GM12878 (cell line): ENCODE measurements around the gene PPP1R36. TPM values are rescaled to one million over a fixed set of nuclear protein-coding genes. Genes with fewer than 3 reads are reported as not detected.
A peak's percentile ranks its signal among the peaks of the same experiment; 100 is the strongest.

Source experiments
- ATAC-seq: fragments of 200-7000 bp; cut with Tn5 transposase; 3 replicates; pipeline ENCODE4 v1.9.1; 2020; ENCODE audit warnings: mild to moderate bottlenecking, moderate library complexity
- BruUV-seq: library from RNA; stranded (reverse); fragments of 400-500 nt; replicated peaks from 2 replicates; lab custom pipeline; 2021; lab: Mats Ljungman, UMichigan
- CTCF ChIA-PET: fragments of 300-600 bp; sonication (Branson Sonifier 250); formaldehyde crosslinking; extraction: SDS; loops from one replicate; lab custom pipeline; 2021; ENCODE audit warnings: inconsistent platforms; lab: Yijun Ruan, JAX
- POLR2A ChIA-PET: fragments of 350-600 bp; formaldehyde crosslinking; extraction: SDS; loops from one replicate; lab custom pipeline; 2021; ENCODE audit warnings: inconsistent platforms; lab: Charles Lee
- RAD21 ChIA-PET: fragments of 300-600 bp; sonication (Branson Sonifier 250); formaldehyde crosslinking; loops from one replicate; lab custom pipeline; 2023; ENCODE audit warnings: antibody characterized with exemption; ENCODE audit not compliant: unreplicated experiment; lab: Charles Lee
- SMC1A ChIA-PET: fragments of 300-600 bp; sonication (Branson Sonifier 250); formaldehyde crosslinking; loops from one replicate; lab custom pipeline; 2023; ENCODE audit not compliant: unreplicated experiment, uncharacterized antibody; lab: Charles Lee
- DNase-seq: peaks from one replicate; pipeline ENCODE4 v3.0.0-alpha.2; 2011; ENCODE audit warnings: low read depth, low spot score
- FAIRE-seq: peaks from 3 replicates; lab custom pipeline; 2011; peaks lifted over from hg19 to GRCh38; lab: Jason Lieb, UNC
- H2AFZ ChIP-seq: 2 replicates; pipeline ENCODE4 v1.6.0; 2011; ENCODE audit warnings: low read depth, low read length, control low read depth; ENCODE audit not compliant: control insufficient read depth
- H3K27ac ChIP-seq: 2 replicates; pipeline ENCODE4 v1.5.1; 2011; ENCODE audit warnings: control low read depth; ENCODE audit not compliant: control insufficient read depth, insufficient read depth
- H3K27me3 ChIP-seq, 2 experiments: replicated peaks in 1 of 2; 2 replicates each; pipeline versions ENCODE4 v1.6.0 to v1.6.1; 2011; ENCODE audit warnings: low read length in 1 of 2; ENCODE audit not compliant: control insufficient read depth in 2 of 2, insufficient read depth in 2 of 2
- H3K36me3 ChIP-seq, 2 experiments: 2 replicates each; pipeline ENCODE4 v1.5.1; 2011; ENCODE audit warnings: low read length in 1 of 2; ENCODE audit not compliant: control insufficient read depth in 2 of 2, insufficient read depth in 2 of 2
- H3K4me1 ChIP-seq: 2 replicates; pipeline ENCODE4 v1.6.1; 2011; ENCODE audit warnings: mild to moderate bottlenecking, low read length, moderate library complexity, mixed read lengths; ENCODE audit not compliant: control insufficient read depth, insufficient read depth
- H3K4me2 ChIP-seq: 2 replicates; pipeline ENCODE4 v1.6.0; 2011; ENCODE audit warnings: control low read depth; ENCODE audit not compliant: control insufficient read depth, insufficient read depth
- H3K4me3 ChIP-seq: fragments of 200-600 bp; sonication (generic); 2 replicates; pipeline ENCODE4 v1.5.1; 2016
- H3K79me2 ChIP-seq: 2 replicates; pipeline ENCODE4 v1.6.0; 2011; ENCODE audit warnings: low read length; ENCODE audit not compliant: control insufficient read depth, insufficient read depth
- H3K9ac ChIP-seq: 2 replicates; pipeline ENCODE4 v1.8.0; 2011; ENCODE audit warnings: low read length, control low read depth, mixed read lengths; ENCODE audit not compliant: control insufficient read depth, insufficient read depth
- H3K9me3 ChIP-seq: replicated peaks from 3 replicates; pipeline ENCODE4 v1.5.1; 2011; ENCODE audit warnings: mild to moderate bottlenecking, low read length; ENCODE audit not compliant: control insufficient read depth, insufficient read depth
- H4K20me1 ChIP-seq: 2 replicates; pipeline ENCODE4 v1.6.0; 2011; ENCODE audit not compliant: control insufficient read depth, insufficient read depth
- BACH1 ChIP-seq: fragments of 450-650 bp; IDR thresholded peaks from 2 replicates; pipeline ENCODE4 v1.6.1; 2017; ENCODE audit warnings: mild to moderate bottlenecking, borderline replicate concordance
- BHLHE40 ChIP-seq, 2 experiments: fragments of 450-650 bp in 1 of 2; IDR thresholded peaks; 2 replicates each; pipeline ENCODE4 v1.6.1; 2011 to 2017; ENCODE audit warnings: low read depth in 2 of 2, borderline replicate concordance in 1 of 2, improper control_type of control experiment in 1 of 2, low read length in 1 of 2, mild to moderate bottlenecking in 1 of 2
- MXI1 ChIP-seq: fragments of 150-350 bp; IDR thresholded peaks from 2 replicates; pipeline ENCODE4 v1.6.1; 2011; ENCODE audit warnings: low read depth, mild to moderate bottlenecking, inconsistent platforms, low read length, improper control_type of control experiment
- NBN ChIP-seq: fragments of 450-650 bp; IDR thresholded peaks from 2 replicates; pipeline ENCODE4 v1.6.1; 2016
- SPI1 ChIP-seq: IDR thresholded peaks from 2 replicates; pipeline ENCODE4 v1.6.1; 2011; ENCODE audit warnings: low read depth, mild to moderate bottlenecking, low read length, moderate library complexity, borderline replicate concordance; ENCODE audit not compliant: insufficient read depth
- SREBF1 ChIP-seq: IDR thresholded peaks from 2 replicates; pipeline ENCODE4 v1.6.1; 2012; ENCODE audit warnings: mild to moderate bottlenecking, low read length
- TARDBP ChIP-seq: IDR thresholded peaks from 2 replicates; pipeline ENCODE4 v1.6.1; 2016; ENCODE audit warnings: borderline replicate concordance
- YY1 ChIP-seq: IDR thresholded peaks from 2 replicates; pipeline ENCODE4 v1.6.1; 2011; ENCODE audit warnings: low read depth, mild to moderate bottlenecking, low read length
- WGBS: methylation state at CpG from one replicate; pipeline ENCODE4 v1.1.6; 2016; ENCODE audit warnings: low lambda C conversion rate; ENCODE audit not compliant: insufficient replicate concordance, insufficient coverage; ENCODE audit errors: missing lambda C conversion rate; 5-methylcytosine and 5-hydroxymethylcytosine counted together
- in situ Hi-C: fragments of 300-500 bp; cut with MboI; formaldehyde crosslinking; loops from 9 replicates; pipeline ENCODE4 v1.14.3; 2018; ENCODE audit warnings: mixed read lengths
- intact Hi-C: fragments of 100-400 bp; cut with micrococcal nuclease; formaldehyde crosslinking; loops from one replicate; pipeline ENCODE4 v1.14.2; 2022; ENCODE audit not compliant: unreplicated experiment
- polyA plus RNA-seq, 11 experiments: library from polyadenylated mRNA; depleted of rRNA in 4 of 11; unstranded in 6 of 11; stranded (reverse) in 5 of 11; fragments of >200 nt; fragmentation: Nextera tagmentation in 4 of 11; fragmentation: Illumina TruSeq in 1 of 11; extraction: Ambion mirVana in 4 of 11; extraction: Trizol in 1 of 11; gene quantifications; 1 replicate in 1 of 11; 2 replicates in 10 of 11; pipeline versions ENCODE4 v1.2.1 to v1.2.3, GENCODE V29; 2011 to 2016; ENCODE audit warnings: inconsistent platforms in 2 of 11, missing spikeins in 2 of 11, low read depth in 1 of 11
- total RNA-seq, 4 experiments: library from RNA; depleted of rRNA in 3 of 4; stranded (reverse); fragments of >200 nt in 3 of 4; fragmentation: Illumina TruSeq in 1 of 4; extraction: Trizol in 1 of 4; gene quantifications; 2 replicates each; pipeline versions ENCODE4 v1.2.1 to v1.2.3, GENCODE V29; 2013 to 2021
- TF ChIP-seq, protein P1 (sequence below): fragments of 450-650 bp; IDR thresholded peaks from 2 replicates; pipeline ENCODE4 v1.6.1; 2016; ENCODE audit warnings: mild to moderate bottlenecking

PPP1R36 gene
- total and polyA plus RNA-seq, 10 of the 15 experiments (the other 5 are each of a cell fraction or from before 2014, with no cell fraction given) = 0.12 to 0.13 TPM; not detected in 8

- no peak overlapping the region for H3K27ac ChIP-seq
- ATAC-seq = no peak
- no peak overlapping the region for H2AFZ ChIP-seq
- ChIA-PET CTCF (interaction anchor here (0.6 kb wide), 1 partner anchor 13 kb away, joined by 3 read pairs; no protein-coding TSS in a partner anchor), SMC1A (interaction anchor here (0.5 kb wide), 1 partner anchor 160 kb away, joined by 4 read pairs; no protein-coding TSS in a partner anchor), RAD21 (no interaction called here), POLR2A (no interaction called here)
- no peaks in the 10 kb centered on the region for H3K9me3 ChIP-seq
- no peak overlapping the region for H3K9ac ChIP-seq
- no peaks in the 10 kb centered on the region for H3K4me1 ChIP-seq
- 88% methylated on average over 2 of the region's 2 CpGs for WGBS
- intact Hi-C loops (no loop called here), in situ Hi-C loops (no loop called here)
- H3K4me3 ChIP-seq = no peak overlapping the region
- H3K27me3 ChIP-seq = no peaks in the 10 kb centered on the region; a peak in 1 of 4 replicates
- H3K79me2 ChIP-seq = no peaks in the 10 kb centered on the region
- no peak overlapping the region for H3K4me2 ChIP-seq
- FAIRE-seq = no peak
- no peaks in the 10 kb centered on the region for H4K20me1 ChIP-seq
- BruUV-seq = no TSS peak
- H3K36me3 ChIP-seq = no peaks in the 10 kb centered on the region
- no peak for DNase-seq
- TF ChIP-seq TARDBP (no peak), NBN (no peak), BACH1 (no peak), YY1 (no peak), SREBF1 (no peak)
Measured at GRCh38 chr14:64594438-64594837, 44.7 kb downstream of the PPP1R36 start.

- FAIRE-seq (no peak), ATAC-seq (peak; percentile 83), DNase-seq (peak; percentile 24)
- ChIA-PET SMC1A (no interaction called here), POLR2A (no interaction called here), CTCF (no interaction called here), RAD21 (no interaction called here)
- Histone ChIP-seq H3K36me3 (no peaks in the 10 kb centered on the region), H4K20me1 (no peaks in the 10 kb centered on the region), H3K4me2 (no peak overlapping the region), H3K4me3 (no peak overlapping the region), H3K9me3 (no peaks in the 10 kb centered on the region), H3K79me2 (no peaks in the 10 kb centered on the region), H3K27me3 (no peaks in the 10 kb centered on the region; a peak in 1 of 4 replicates), H3K27ac (no peak overlapping the region), H2AFZ (no peak overlapping the region), H3K9ac (no peak overlapping the region), H3K4me1 (no peaks in the 10 kb centered on the region)
- BruUV-seq = no TSS peak
- intact Hi-C loops = no loop called here
- 2% methylated on average over 4 of the region's 4 CpGs for WGBS
- in situ Hi-C loops = no loop called here
- TF ChIP-seq, protein P1, sequence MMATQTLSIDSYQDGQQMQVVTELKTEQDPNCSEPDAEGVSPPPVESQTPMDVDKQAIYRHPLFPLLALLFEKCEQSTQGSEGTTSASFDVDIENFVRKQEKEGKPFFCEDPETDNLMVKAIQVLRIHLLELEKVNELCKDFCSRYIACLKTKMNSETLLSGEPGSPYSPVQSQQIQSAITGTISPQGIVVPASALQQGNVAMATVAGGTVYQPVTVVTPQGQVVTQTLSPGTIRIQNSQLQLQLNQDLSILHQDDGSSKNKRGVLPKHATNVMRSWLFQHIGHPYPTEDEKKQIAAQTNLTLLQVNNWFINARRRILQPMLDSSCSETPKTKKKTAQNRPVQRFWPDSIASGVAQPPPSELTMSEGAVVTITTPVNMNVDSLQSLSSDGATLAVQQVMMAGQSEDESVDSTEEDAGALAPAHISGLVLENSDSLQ = 0 out of 2 replicates have a peak, but pooled peaks have one; percentile 15
- TF ChIP-seq MXI1 = no peak
- peak; percentile 60; the same call in 1 of the 2 replicates for TF ChIP-seq SPI1
- TF ChIP-seq BHLHE40 (IDR thresholded peaks at IDR 0.05; ENCODE audit: borderline replicate concordance in 1 of 2, low read depth in 2 of 2, low read length in 1 of 2) = peak; percentile 92 to 95
Measured at GRCh38 chr14:64598404-64598803, 48.6 kb downstream of the PPP1R36 start.
